K562 (cell line): Measurements from ENCODE around the gene CELA3A. TPM values are rescaled to one million over a fixed set of nuclear protein-coding genes. Genes with fewer than 3 reads are reported as not detected.
A peak's percentile ranks its signal among the peaks of the same experiment; 100 is the strongest.

ENCODE experiments used
- AFF1 ChIP-seq, 2 experiments: fragments of 450-650 bp; IDR thresholded peaks; 2 replicates each; pipeline ENCODE4 v1.6.1; 2018; ENCODE audit warnings: mild to moderate bottlenecking in 2 of 2, low read depth in 1 of 2; ENCODE audit not compliant: partially characterized antibody in 2 of 2
- CBX1 ChIP-seq: sonication (generic); IDR thresholded peaks from 2 replicates; pipeline ENCODE4 v1.6.1; 2016; ENCODE audit warnings: antibody characterized with exemption, low read depth, mild to moderate bottlenecking
- CREB1 ChIP-seq, 2 experiments: sonication (generic) in 1 of 2; formaldehyde crosslinking in 1 of 2; IDR thresholded peaks; 2 replicates each; pipeline versions ENCODE4 v1.6.1 to v1.8.0; 2012 to 2022; ENCODE audit warnings: inconsistent platforms in 1 of 2, mild to moderate bottlenecking in 1 of 2, missing genetic modification reagents in 1 of 2, moderate library complexity in 1 of 2
- EP300 ChIP-seq: IDR thresholded peaks from 2 replicates; pipeline ENCODE4 v1.6.1; 2012; ENCODE audit warnings: low read length, improper control_type of control experiment
- ESRRB ChIP-seq: fragments of 250-450 bp; sonication (Bioruptor Pico); IDR thresholded peaks from 2 replicates; pipeline ENCODE4 v1.5.0; 2020; ENCODE audit warnings: mild to moderate bottlenecking, moderate library complexity, borderline replicate concordance
- GTF2E2 ChIP-seq: fragments of 200-800 bp; sonication (Bioruptor generic); IDR thresholded peaks from 2 replicates; pipeline ENCODE4 v1.6.1; 2016; ENCODE audit warnings: missing genetic modification characterization, missing compliant biosample characterization
- MIER1 ChIP-seq: fragments of 450-650 bp; IDR thresholded peaks from 2 replicates; pipeline ENCODE4 v1.6.1; 2016; ENCODE audit warnings: antibody characterized with exemption, mild to moderate bottlenecking, low read depth
- MTF1 ChIP-seq: fragments of 250-450 bp; sonication (Bioruptor Pico); IDR thresholded peaks from 2 replicates; pipeline ENCODE4 v1.9.0; 2021; ENCODE audit warnings: moderate library complexity, mild to moderate bottlenecking, inconsistent platforms, borderline replicate concordance
- SMARCA4 ChIP-seq: fragments of 450-650 bp; IDR thresholded peaks from 2 replicates; pipeline ENCODE4 v1.6.1; 2016
- SREBF1 ChIP-seq: fragments of 150-350 bp; IDR thresholded peaks from 2 replicates; pipeline ENCODE4 v1.6.1; 2014; ENCODE audit warnings: antibody characterized with exemption, low read depth, low read length, borderline replicate concordance
- TEAD2 ChIP-seq: fragments of 450-650 bp; IDR thresholded peaks from 2 replicates; pipeline ENCODE4 v1.6.1; 2016; ENCODE audit warnings: missing genetic modification characterization, control low read depth, missing compliant biosample characterization
- THRA ChIP-seq: fragments of 450-650 bp; IDR thresholded peaks from 2 replicates; pipeline ENCODE4 v1.6.1; 2017; ENCODE audit warnings: mild to moderate bottlenecking, moderate library complexity
- ZBTB1 ChIP-seq: sonication (generic); formaldehyde crosslinking; IDR thresholded peaks from 2 replicates; pipeline ENCODE4 v1.8.1; 2023; ENCODE audit warnings: missing genetic modification reagents, low read depth, mild to moderate bottlenecking, borderline replicate concordance
- ZBTB8A ChIP-seq: fragments of 450-650 bp; IDR thresholded peaks from 2 replicates; pipeline ENCODE4 v1.6.1; 2018; ENCODE audit warnings: mild to moderate bottlenecking, moderate library complexity; ENCODE audit not compliant: partially characterized antibody
- ZFP30 ChIP-seq: fragments of 250-450 bp; sonication (Bioruptor Pico); IDR thresholded peaks from 2 replicates; pipeline ENCODE4 v1.8.0; 2022; ENCODE audit warnings: moderate library complexity, mild to moderate bottlenecking, inconsistent platforms, borderline replicate concordance
- ZNF212 ChIP-seq: fragments of 450-650 bp; formaldehyde crosslinking; IDR thresholded peaks from 2 replicates; pipeline ENCODE4 v1.4.0; 2020; ENCODE audit warnings: mild to moderate bottlenecking
- ZNF395 ChIP-seq: fragments of 200-800 bp; sonication (Bioruptor generic); IDR thresholded peaks from 2 replicates; pipeline ENCODE4 v1.6.1; 2017; ENCODE audit warnings: missing genetic modification characterization, missing compliant biosample characterization
- ZNF449 ChIP-seq: fragments of 250-450 bp; sonication (Bioruptor Pico); IDR thresholded peaks from 2 replicates; pipeline ENCODE4 v1.8.0; 2022; ENCODE audit warnings: moderate library complexity, mild to moderate bottlenecking, inconsistent platforms
- polyA plus RNA-seq, 8 experiments: library from polyadenylated mRNA; depleted of rRNA in 4 of 8; stranded (reverse) in 5 of 8; unstranded in 3 of 8; fragments of >200 nt; fragmentation: Nextera tagmentation in 2 of 8; fragmentation: Illumina TruSeq in 1 of 8; extraction: Ambion mirVana in 2 of 8; extraction: Trizol in 1 of 8; gene quantifications; 2 replicates each; pipeline versions ENCODE4 v1.2.1 to v1.2.3, GENCODE V29; 2011 to 2014; ENCODE audit warnings: inconsistent platforms in 1 of 8, missing spikeins in 1 of 8
- total RNA-seq, 7 experiments: library from RNA; depleted of rRNA in 6 of 7; stranded (reverse); fragments of >200 nt in 6 of 7; fragmentation: Illumina TruSeq in 2 of 7; extraction: Trizol in 2 of 7; gene quantifications; 2 replicates each; pipeline versions ENCODE4 v1.2.1 to v1.2.3, GENCODE V29; 2011 to 2021; ENCODE audit warnings: low replicate concordance in 1 of 7

Gene CELA3A
- total and polyA plus RNA-seq, 9 of the 15 experiments (the other 6 are each of a cell fraction or from before 2014, with no cell fraction given), result 5.4 TPM; not detected in 8

GRCh38 chr1:22052115-22053016 is 50.9 kb downstream of the CELA3A start, which contains the start of gene CDC42 (continued):
- TF ChIP-seq AFF1 (IDR thresholded peaks at IDR 0.05; ENCODE audit: low read depth in 1 of 2, partially characterized antibody in 2 of 2), result no peak
- no peak for TF ChIP-seq ZNF212 (CRISPR knock-in tag)
- TF ChIP-seq TEAD2 (tag), result no peak
- no peak; the same call in 1 of the 2 replicates for TF ChIP-seq GTF2E2 (tag)
- no peak for TF ChIP-seq MIER1
- TF ChIP-seq ZFP30 (CRISPR knock-in tag), result no peak
- no peak; the same call in 1 of the 2 replicates for TF ChIP-seq SMARCA4
- peak; percentile 29; the same call in 1 of the 2 replicates for TF ChIP-seq ZBTB1 (CRISPR knock-in tag)
- TF ChIP-seq EP300, result no peak; the same call in 1 of the 2 replicates
- 0 out of 2 replicates have a peak, but pooled peaks have one; percentile 34 for TF ChIP-seq SREBF1
- TF ChIP-seq CREB1 (IDR thresholded peaks at IDR 0.05), result peak; percentile 93
- peak; percentile 96 for TF ChIP-seq CREB1 (CRISPR knock-in tag; IDR thresholded peaks at IDR 0.05)
- TF ChIP-seq THRA, result no peak
- TF ChIP-seq MTF1 (CRISPR knock-in tag), result no peak
- TF ChIP-seq ZNF395 (CRISPR knock-in tag), result no peak; the same call in 1 of the 2 replicates
- no peak for TF ChIP-seq ZBTB8A
- no peak for TF ChIP-seq ESRRB (CRISPR knock-in tag)
- no peak; the same call in 1 of the 2 replicates for TF ChIP-seq CBX1
- TF ChIP-seq ZNF449 (CRISPR knock-in tag), result no peak
